Stimulated activated CD4-positive, alpha-beta T cell treated with anti-CD3 and anti-CD28 coated beads, Interleukin-4, amount 100 ng/mL, for 48 hours (primary cell): ENCODE results near the gene LOX.
"Not testable (repeated sequence)": the region's sequence is repeated elsewhere in the genome, so short reads cannot be mapped to it uniquely, and the experiment has no call there.

Experiments
- DNase-seq, 2 donors: peaks; one replicate each; pipeline ENCODE4 v3.0.0-alpha.2; 2020; ENCODE audit warnings: low read depth in 2 of 2

Gene LOX

GRCh38 chr5:122099060-122099790 is 21.2 kb upstream of the LOX start:
- DNase-seq: no peak

- no peak for DNase-seq
Observed at GRCh38 chr5:122097391-122097790, 19.3 kb upstream of the LOX start.

- no peak for DNase-seq
Observed at GRCh38 chr5:122095158-122095557, 17.1 kb upstream of the LOX start.

- DNase-seq: not testable (repeated sequence)
Observed at GRCh38 chr5:122094251-122094650, 16.2 kb upstream of the LOX start.

- no peak for DNase-seq
Observed at GRCh38 chr5:122093415-122094180, 15.5 kb upstream of the LOX start.

GRCh38 chr5:122091936-122092600 is 14.0 kb upstream of the LOX start:
- DNase-seq: no peak

GRCh38 chr5:122089096-122090013 is 11.3 kb upstream of the LOX start:
- DNase-seq: no peak

GRCh38 chr5:122085041-122085440 is 7.0 kb upstream of the LOX start:
- DNase-seq: no peak

- no peak for DNase-seq
Observed at GRCh38 chr5:122083535-122083934, 5.5 kb upstream of the LOX start.

GRCh38 chr5:122081541-122081940 is 3.5 kb upstream of the LOX start:
- DNase-seq: no peak

GRCh38 chr5:122077366-122078115 is 518 bp downstream of the LOX start:
- no peak for DNase-seq

GRCh38 chr5:122076669-122077365 is 1.2 kb downstream of the LOX start:
- peak; percentile 43 to 56 for DNase-seq

- DNase-seq: no peak
Observed at GRCh38 chr5:122076050-122076461, 2.0 kb downstream of the LOX start.

- no peak for DNase-seq
Observed at GRCh38 chr5:122073864-122074263, 4.2 kb downstream of the LOX start.

- no peak for DNase-seq
Observed at GRCh38 chr5:122073018-122073417, 5.0 kb downstream of the LOX start.

- no peak for DNase-seq
Observed at GRCh38 chr5:122067390-122067789, 10.7 kb downstream of the LOX start.

- DNase-seq: no peak
Observed at GRCh38 chr5:122064992-122065391, 13.1 kb downstream of the LOX start.

GRCh38 chr5:122063836-122064235 is 14.2 kb downstream of the LOX start:
- no peak for DNase-seq

GRCh38 chr5:122062205-122062604 is 15.9 kb downstream of the LOX start:
- no peak for DNase-seq

- DNase-seq: no peak
Observed at GRCh38 chr5:122056913-122057312, 21.1 kb downstream of the LOX start.
